CD14-positive monocyte (primary cell): ENCODE measurements around the gene DLL3. TPM values are rescaled to one million over a fixed set of nuclear protein-coding genes. Genes with fewer than 3 reads are reported as not detected.
A peak's percentile ranks its signal among the peaks of the same experiment; 100 is the strongest.

Experiments used
- DNase-seq, 3 donors: peaks; one replicate each; pipeline ENCODE4 v3.0.0-alpha.2; 2011 to 2022
- H2AFZ ChIP-seq: 2 replicates; pipeline ENCODE4 v1.6.0; 2012; ENCODE audit warnings: mild to moderate bottlenecking, low read depth, low read length, inconsistent platforms; ENCODE audit not compliant: insufficient read depth, poor library complexity, severe bottlenecking
- H3K27ac ChIP-seq, 2 donors: 1 replicate in 1 of 2; 2 replicates in 1 of 2; pipeline ENCODE4 v1.5.1; 2012 to 2013; ENCODE audit warnings: low read length in 2 of 2, control low read depth in 1 of 2, inconsistent platforms in 1 of 2, low read depth in 1 of 2, mild to moderate bottlenecking in 1 of 2
- H3K27me3 ChIP-seq, 2 donors: one replicate each; pipeline versions ENCODE4 v1.6.0 to v1.6.1; 2011 to 2013; ENCODE audit warnings: low read length in 2 of 2; ENCODE audit not compliant: control insufficient read depth in 2 of 2, insufficient read depth in 2 of 2
- H3K36me3 ChIP-seq, 2 donors: replicated peaks in 1 of 2; 1 replicate in 1 of 2; 2 replicates in 1 of 2; pipeline versions ENCODE4 v1.5.1 to v1.6.1; 2012 to 2013; ENCODE audit warnings: low read length in 2 of 2, control low read depth in 1 of 2, inconsistent platforms in 1 of 2, mild to moderate bottlenecking in 1 of 2; ENCODE audit not compliant: insufficient read depth in 2 of 2, control insufficient read depth in 1 of 2
- H3K4me1 ChIP-seq, 2 donors: 1 replicate in 1 of 2; 2 replicates in 1 of 2; pipeline versions ENCODE4 v1.5.1 to v1.6.1; 2012 to 2013; ENCODE audit warnings: low read length in 2 of 2, control low read depth in 1 of 2, inconsistent platforms in 1 of 2, mild to moderate bottlenecking in 1 of 2, moderate library complexity in 1 of 2; ENCODE audit not compliant: insufficient read depth in 2 of 2, control insufficient read depth in 1 of 2
- H3K4me2 ChIP-seq: replicated peaks from 2 replicates; pipeline ENCODE3; 2012; ENCODE audit warnings: low read length, moderate library complexity, mild to moderate bottlenecking; ENCODE audit not compliant: poor library complexity, severe bottlenecking; ENCODE audit errors: extremely low read depth
- H3K4me3 ChIP-seq, 3 experiments: fragments of 200-600 bp in 1 of 3; sonication (generic) in 1 of 3; replicated peaks in 1 of 3; 1 replicate in 2 of 3; 2 replicates in 1 of 3; pipeline ENCODE4 v1.5.1; 2011 to 2013; ENCODE audit warnings: low read length in 3 of 3, mild to moderate bottlenecking in 3 of 3, control low read depth in 2 of 3, low read depth in 2 of 3, inconsistent platforms in 1 of 3, moderate library complexity in 1 of 3
- H3K79me2 ChIP-seq: 2 replicates; pipeline ENCODE4 v1.6.0; 2012; ENCODE audit warnings: mild to moderate bottlenecking, control low read depth, inconsistent platforms, low read length, moderate library complexity; ENCODE audit not compliant: insufficient read depth
- H3K9ac ChIP-seq: 2 replicates; pipeline ENCODE4 v1.6.0; 2017; ENCODE audit warnings: low read length, mild to moderate bottlenecking; ENCODE audit not compliant: insufficient read depth, poor library complexity, severe bottlenecking
- H3K9me3 ChIP-seq, 2 donors: replicated peaks in 1 of 2; 1 replicate in 1 of 2; 2 replicates in 1 of 2; pipeline versions ENCODE4 v1.5.1 to v1.6.1; 2012 to 2013; ENCODE audit warnings: low read length in 2 of 2, control low read depth in 1 of 2; ENCODE audit not compliant: control insufficient read depth in 1 of 2, insufficient read depth in 1 of 2
- H4K20me1 ChIP-seq: 2 replicates; pipeline ENCODE4 v1.6.0; 2012; ENCODE audit warnings: mild to moderate bottlenecking, low read length, control low read depth, moderate library complexity; ENCODE audit not compliant: insufficient read depth
- H3K27ac Mint-ChIP-seq, 7 donors: one replicate each; pipeline ENCODE4 v1.8.0; 2020; ENCODE audit warnings: mild to moderate bottlenecking in 7 of 7, mixed read lengths in 7 of 7, moderate library complexity in 6 of 7, inconsistent platforms in 2 of 7
- H3K27me3 Mint-ChIP-seq, 3 donors: one replicate each; pipeline ENCODE4 v1.8.0; 2021 to 2022; ENCODE audit warnings: low read depth in 3 of 3, mild to moderate bottlenecking in 3 of 3, mixed read lengths in 3 of 3, moderate library complexity in 3 of 3, inconsistent platforms in 1 of 3
- H3K36me3 Mint-ChIP-seq, 2 donors: one replicate each; pipeline ENCODE4 v1.8.0; 2020; ENCODE audit warnings: mixed read lengths in 2 of 2, inconsistent platforms in 1 of 2, mild to moderate bottlenecking in 1 of 2
- H3K4me1 Mint-ChIP-seq: one replicate; pipeline ENCODE4 v1.8.0; 2020; ENCODE audit warnings: mild to moderate bottlenecking, mixed read lengths
- H3K4me3 Mint-ChIP-seq, 2 donors: one replicate each; pipeline ENCODE4 v1.8.0; 2020; ENCODE audit warnings: mild to moderate bottlenecking in 2 of 2, mixed read lengths in 2 of 2, moderate library complexity in 1 of 2
- H3K9me3 Mint-ChIP-seq, 7 donors: one replicate each; pipeline ENCODE4 v1.8.0; 2020 to 2022; ENCODE audit warnings: mixed read lengths in 7 of 7, mild to moderate bottlenecking in 6 of 7, moderate library complexity in 6 of 7, inconsistent platforms in 2 of 7
- CTCF ChIP-seq: fragments of 200-600 bp; IDR thresholded peaks from one replicate; pipeline ENCODE4 v1.8.0; 2022; ENCODE audit warnings: antibody characterized with exemption, mild to moderate bottlenecking
- WGBS: methylation state at CpG from one replicate; pipeline ENCODE4 v1.1.5; 2013; ENCODE audit warnings: missing lambda C conversion rate; ENCODE audit not compliant: insufficient coverage; 5-methylcytosine and 5-hydroxymethylcytosine counted together
- intact Hi-C, 2 donors: fragments of 100-400 bp; cut with micrococcal nuclease; formaldehyde crosslinking; loops; one replicate each; pipeline versions ENCODE4 v1.15.0 to v1.15.1; 2023
- polyA plus RNA-seq, 3 donors: library from polyadenylated mRNA; depleted of rRNA in 1 of 3; unstranded in 2 of 3; stranded (reverse) in 1 of 3; fragments of 300-500 nt in 2 of 3; fragments of >200 nt in 1 of 3; fragmentation: Illumina TruSeq in 2 of 3; gene quantifications; 1 replicate in 2 of 3; 2 replicates in 1 of 3; pipeline ENCODE4 v1.2.3, GENCODE V29; 2012 to 2021

The DLL3 gene
- polyA plus RNA-seq, 3 donors = not detected

GRCh38 chr19:39506598-39506943 is 7.8 kb downstream of the DLL3 start:
- Histone ChIP-seq H3K9me3 (no peaks in the 10 kb centered on the region), H3K4me1 (peaks cover 7 to 15% of the 10 kb centered on the region in 2 donors), H3K36me3 (no peaks in the 10 kb centered on the region), H3K27me3 (peaks cover 17 to 56% of the 10 kb centered on the region in 2 donors), H3K79me2 (no peaks in the 10 kb centered on the region), H2AFZ (peak overlapping the region; percentile 61), H3K9ac (no peak overlapping the region), H3K4me3 (peak overlapping the region in 1 of 3 experiments; percentile 59), H3K4me2 (peak overlapping the region; percentile 41), H3K27ac (no peak overlapping the region), H4K20me1 (no peaks in the 10 kb centered on the region)
- H3K36me3 Mint-ChIP-seq = peaks cover 0 to 5% of the 10 kb centered on the region in 2 donors
- H3K27me3 Mint-ChIP-seq = peaks cover 45 to 80% (median 62%) of the 10 kb centered on the region in 3 donors
- H3K4me3 Mint-ChIP-seq = peak overlapping the region in 1 of 2 donors; percentile 66
- intact Hi-C loops = no loop called here
- 64% methylated on average over 7 of the region's 7 CpGs for WGBS
- no peak for DNase-seq
- H3K4me1 Mint-ChIP-seq = peaks cover 11% of the 10 kb centered on the region
- TF ChIP-seq CTCF = no peak
- H3K27ac Mint-ChIP-seq = no peak overlapping the region
- H3K9me3 Mint-ChIP-seq = peaks cover 0 to 21% (median 14%) of the 10 kb centered on the region in 7 donors

- Histone ChIP-seq H3K4me3 (peak overlapping the region in 1 of 3 experiments; percentile 59), H3K27me3 (peaks cover 17 to 52% of the 10 kb centered on the region in 2 donors), H3K9ac (no peak overlapping the region), H3K9me3 (no peaks in the 10 kb centered on the region), H3K4me1 (peaks cover 7 to 15% of the 10 kb centered on the region in 2 donors), H2AFZ (peak overlapping the region; percentile 61), H3K79me2 (no peaks in the 10 kb centered on the region), H4K20me1 (no peaks in the 10 kb centered on the region), H3K36me3 (no peaks in the 10 kb centered on the region), H3K27ac (no peak overlapping the region), H3K4me2 (peak overlapping the region; percentile 41)
- no peak for TF ChIP-seq CTCF
- peaks cover 0 to 5% of the 10 kb centered on the region in 2 donors for H3K36me3 Mint-ChIP-seq
- H3K27me3 Mint-ChIP-seq = peaks cover 46 to 78% (median 63%) of the 10 kb centered on the region in 3 donors
- DNase-seq = peak in 1 of 3 donors; percentile 3
- peaks cover 0 to 21% (median 14%) of the 10 kb centered on the region in 7 donors for H3K9me3 Mint-ChIP-seq
- peak overlapping the region; percentile 51 to 82 for H3K4me3 Mint-ChIP-seq
- 6% methylated on average over 96 of the region's 96 CpGs for WGBS
- H3K4me1 Mint-ChIP-seq = peaks cover 11% of the 10 kb centered on the region
- intact Hi-C loops = no loop called here
- H3K27ac Mint-ChIP-seq = no peak overlapping the region
These were observed 8.4 kb downstream of the DLL3 start for GRCh38 chr19:39506944-39507714.
